ENCODE results near the gene JUNB. TPM values are rescaled to one million over a fixed set of nuclear protein-coding genes. Genes with fewer than 3 reads are reported as not detected.

The JUNB gene
- total RNA-seq, 1 donor = 87.9 TPM

- peak; percentile 34 for TF ChIP-seq CTCF (IDR thresholded peaks at IDR 0.05; ENCODE audit: insufficient read depth, low read length)
- peak within 1 kb of the TSS; percentile 25 for H3K4me3 ChIP-seq (ENCODE audit: low read depth, low read length)
- DNase-seq (ENCODE audit: low read depth) = no peak
Observed at GRCh38 chr19:12838182-12838885, 47.0 kb downstream of the JUNB start, which contains the start of gene MAST1. Gene MAST1 (plus strand): TSS chr19:12838515. CDS start chr19:12838573, 58 bp downstream.

GRCh38 chr19:12838886-12839756 is 47.8 kb downstream of the JUNB start:
- H3K4me3 ChIP-seq (ENCODE audit: low read depth, low read length) = no peak overlapping the region
- TF ChIP-seq CTCF (IDR thresholded peaks at IDR 0.05; ENCODE audit: insufficient read depth, low read length) = no peak
- DNase-seq (ENCODE audit: low read depth) = no peak

- no peak for TF ChIP-seq CTCF (IDR thresholded peaks at IDR 0.05; ENCODE audit: insufficient read depth, low read length)
- DNase-seq (ENCODE audit: low read depth) = peak; percentile 50
- peak overlapping the region; percentile 45 for H3K4me3 ChIP-seq (ENCODE audit: low read depth, low read length)
Observed at GRCh38 chr19:12840091-12841079, 49.1 kb downstream of the JUNB start.

- no peak for TF ChIP-seq CTCF (IDR thresholded peaks at IDR 0.05; ENCODE audit: insufficient read depth, low read length)
- peak; percentile 22 for DNase-seq (ENCODE audit: low read depth)
- peak overlapping the region; percentile 45 for H3K4me3 ChIP-seq (ENCODE audit: low read depth, low read length)
Observed at GRCh38 chr19:12841094-12841493, 49.8 kb downstream of the JUNB start.

GRCh38 chr19:12842511-12842910 is 51.2 kb downstream of the JUNB start:
- TF ChIP-seq CTCF (IDR thresholded peaks at IDR 0.05; ENCODE audit: insufficient read depth, low read length) = no peak
- DNase-seq (ENCODE audit: low read depth) = no peak
- no peak overlapping the region for H3K4me3 ChIP-seq (ENCODE audit: low read depth, low read length)

Small RNA genes lying within 50 kb of the gene (small RNA-seq; reads per million reads assigned to genes)
- gene MIR5684 = not detected

Other genes with a start within 250 kb of the JUNB start
- 7.0 and 13.2 TPM in 2 replicates for gene ZNF564, start 240.0 kb upstream of the JUNB start, total RNA-seq (ENCODE audit: low replicate concordance)
- gene ZNF490, start 180.7 kb upstream of the JUNB start, total RNA-seq (ENCODE audit: low replicate concordance) = 7.4 and 8.7 TPM in 2 replicates
- gene ZNF791, start 180.6 kb upstream of the JUNB start, total RNA-seq (ENCODE audit: low replicate concordance) = 15.8 and 16.1 TPM in 2 replicates
- gene MAN2B1, start 124.7 kb upstream of the JUNB start, total RNA-seq (ENCODE audit: low replicate concordance) = 16.8 and 38.2 TPM in 2 replicates
- gene WDR83, start 124.7 kb upstream of the JUNB start, total RNA-seq (ENCODE audit: low replicate concordance) = 6.8 and 15.9 TPM in 2 replicates
- gene DHPS, start 109.6 kb upstream of the JUNB start, total RNA-seq (ENCODE audit: low replicate concordance) = 38.3 and 46.2 TPM in 2 replicates
- gene GNG14, start 103.5 kb upstream of the JUNB start, total RNA-seq (ENCODE audit: low replicate concordance) = not detected in 2 replicates
- gene FBXW9, start 94.9 kb upstream of the JUNB start, total RNA-seq (ENCODE audit: low replicate concordance) = 7.2 and 8.9 TPM in 2 replicates
- gene TNPO2, start 67.6 kb upstream of the JUNB start, total RNA-seq (ENCODE audit: low replicate concordance) = 39.4 and 57.3 TPM in 2 replicates
- gene TRIR, start 56.8 kb upstream of the JUNB start, total RNA-seq (ENCODE audit: low replicate concordance) = 145 and 172 TPM in 2 replicates
- 61.2 and 84.5 TPM in 2 replicates for gene GET3, start 54.0 kb upstream of the JUNB start, total RNA-seq (ENCODE audit: low replicate concordance)
- not detected in 2 replicates for gene BEST2, start 39.7 kb upstream of the JUNB start, total RNA-seq (ENCODE audit: low replicate concordance)
- 15.5 and 31.2 TPM in 2 replicates for gene HOOK2, start 15.9 kb upstream of the JUNB start, total RNA-seq (ENCODE audit: low replicate concordance)
- gene PRDX2, start 10.3 kb downstream of the JUNB start, total RNA-seq (ENCODE audit: low replicate concordance) = 66.7 and 163 TPM in 2 replicates
- gene THSD8, start 10.6 kb downstream of the JUNB start, total RNA-seq (ENCODE audit: low replicate concordance) = not detected in 2 replicates
- gene RNASEH2A, start 15.1 kb downstream of the JUNB start, total RNA-seq (ENCODE audit: low replicate concordance) = 12.8 and 37.4 TPM in 2 replicates
- not detected in 2 replicates for gene RTBDN, start 43.1 kb downstream of the JUNB start, total RNA-seq (ENCODE audit: low replicate concordance)
- under 0.01 and 1.1 TPM in 2 replicates for gene MAST1, start 47.0 kb downstream of the JUNB start, total RNA-seq (ENCODE audit: low replicate concordance)
- gene DNASE2, start 90.0 kb downstream of the JUNB start, total RNA-seq (ENCODE audit: low replicate concordance) = 22.7 and 23.4 TPM in 2 replicates
- gene KLF1, start 95.7 kb downstream of the JUNB start, total RNA-seq (ENCODE audit: low replicate concordance) = not detected in 2 replicates
- gene GCDH, start 99.7 kb downstream of the JUNB start, total RNA-seq (ENCODE audit: low replicate concordance) = 20.5 and 24.4 TPM in 2 replicates
- gene SYCE2, start 127.8 kb downstream of the JUNB start, total RNA-seq (ENCODE audit: low replicate concordance) = 0.54 TPM in 1 of 2 replicates, not detected in the other
- 39.1 and 44.3 TPM in 2 replicates for gene FARSA, start 142.2 kb downstream of the JUNB start, total RNA-seq (ENCODE audit: low replicate concordance)
- 1,776 and 3,314 TPM in 2 replicates for gene CALR, start 147.1 kb downstream of the JUNB start, total RNA-seq (ENCODE audit: low replicate concordance)
- 76.8 and 101 TPM in 2 replicates for gene RAD23A, start 154.4 kb downstream of the JUNB start, total RNA-seq (ENCODE audit: low replicate concordance)
- gene GADD45GIP1, start 165.7 kb downstream of the JUNB start, total RNA-seq (ENCODE audit: low replicate concordance) = 23.0 and 38.8 TPM in 2 replicates
- 0.18 TPM in 1 of 2 replicates, not detected in the other for gene DAND5, start 178.1 kb downstream of the JUNB start, total RNA-seq (ENCODE audit: low replicate concordance)
- 68.0 and 160 TPM in 2 replicates for gene NFIX, start 204.0 kb downstream of the JUNB start, total RNA-seq (ENCODE audit: low replicate concordance)